WTC11 (cell line): ENCODE results near the gene SLIT3. TPM values are rescaled to one million over a fixed set of nuclear protein-coding genes. Genes with fewer than 3 reads are reported as not detected.
"Not testable (repeated sequence)": the region's sequence is repeated elsewhere in the genome, so short reads cannot be mapped to it uniquely, and the experiment has no call there.

Experiments used
- ATAC-seq: fragments of 200-7000 bp; cut with Tn5 transposase; 2 replicates; pipeline ENCODE4 v1.10.0; 2021; ENCODE audit warnings: mild to moderate bottlenecking, moderate library complexity
- CTCF ChIA-PET: fragments of 300-600 bp; sonication (Branson Sonifier 250); formaldehyde crosslinking; loops from one replicate; lab custom pipeline; 2021; ENCODE audit warnings: antibody characterized with exemption; lab: Charles Lee
- POLR2A ChIA-PET: fragments of 350-600 bp; sonication (Branson Sonifier 250); formaldehyde crosslinking; loops from one replicate; lab custom pipeline; 2021; ENCODE audit warnings: antibody characterized with exemption; lab: Charles Lee
- DNase-seq: peaks from one replicate; pipeline ENCODE4 v3.0.0; 2021; ENCODE audit warnings: low spot score
- H3K27ac Mint-ChIP-seq: 2 replicates; pipeline ENCODE4 v1.8.0; 2021; ENCODE audit warnings: mixed read lengths
- H3K27me3 Mint-ChIP-seq: 2 replicates; pipeline ENCODE4 v1.8.0; 2021; ENCODE audit warnings: low read depth, mild to moderate bottlenecking, moderate library complexity, mixed read lengths
- H3K36me3 Mint-ChIP-seq: 2 replicates; pipeline ENCODE4 v1.8.0; 2021; ENCODE audit warnings: mixed read lengths
- H3K4me1 Mint-ChIP-seq: 2 replicates; pipeline ENCODE4 v1.8.0; 2022; ENCODE audit warnings: mixed read lengths
- H3K4me3 Mint-ChIP-seq: 2 replicates; pipeline ENCODE4 v1.8.0; 2021; ENCODE audit warnings: mild to moderate bottlenecking, moderate library complexity, mixed read lengths
- H3K9me3 Mint-ChIP-seq: 2 replicates; pipeline ENCODE4 v1.8.0; 2021; ENCODE audit warnings: mixed read lengths
- GABPB1 ChIP-seq: sonication (generic); formaldehyde crosslinking; IDR thresholded peaks from 2 replicates; pipeline ENCODE4 v1.8.1; 2023; ENCODE audit warnings: mild to moderate bottlenecking, missing genetic modification reagents
- KAT7 ChIP-seq: sonication (generic); formaldehyde crosslinking; IDR thresholded peaks from 2 replicates; pipeline ENCODE4 v1.8.1; 2023; ENCODE audit warnings: missing genetic modification reagents, mild to moderate bottlenecking, borderline replicate concordance
- PRRX2 ChIP-seq: fragments of 250-450 bp; sonication (Bioruptor Pico); IDR thresholded peaks from 2 replicates; pipeline ENCODE4 v1.8.0; 2021; ENCODE audit warnings: mild to moderate bottlenecking
- RORB ChIP-seq: fragments of 250-450 bp; sonication (Bioruptor Pico); IDR thresholded peaks from 2 replicates; pipeline ENCODE4 v1.9.0; 2021; ENCODE audit warnings: mild to moderate bottlenecking
- TP53 ChIP-seq: sonication (generic); formaldehyde crosslinking; IDR thresholded peaks from 2 replicates; pipeline ENCODE4 v1.8.1; 2023; ENCODE audit warnings: mild to moderate bottlenecking, missing genetic modification reagents
- ZBTB21 ChIP-seq: sonication (generic); formaldehyde crosslinking; IDR thresholded peaks from 2 replicates; pipeline ENCODE4 v1.8.1; 2023; ENCODE audit warnings: mild to moderate bottlenecking, missing genetic modification reagents, borderline replicate concordance
- ZNF121 ChIP-seq: sonication (generic); formaldehyde crosslinking; IDR thresholded peaks from 2 replicates; pipeline ENCODE4 v1.8.0; 2023; ENCODE audit warnings: missing genetic modification reagents
- ZNF232 ChIP-seq: sonication (generic); formaldehyde crosslinking; IDR thresholded peaks from 2 replicates; pipeline ENCODE4 v1.8.0; 2022; ENCODE audit warnings: mild to moderate bottlenecking, missing genetic modification reagents
- ZNF396 ChIP-seq: fragments of 250-450 bp; sonication (Bioruptor Pico); IDR thresholded peaks from 2 replicates; pipeline ENCODE4 v1.8.0; 2021; ENCODE audit warnings: mild to moderate bottlenecking, moderate library complexity, borderline replicate concordance
- ZNF416 ChIP-seq: fragments of 250-450 bp; sonication (Bioruptor Pico); IDR thresholded peaks from 2 replicates; pipeline ENCODE4 v1.9.0; 2021; ENCODE audit warnings: mild to moderate bottlenecking, inconsistent platforms
- total RNA-seq: library from RNA; stranded (reverse); gene quantifications from 3 replicates; pipeline ENCODE4 v1.2.3, GENCODE V29; 2021
- TF ChIP-seq, protein P1 (sequence below): sonication (generic); formaldehyde crosslinking; IDR thresholded peaks from 2 replicates; pipeline ENCODE4 v1.8.0; 2022; ENCODE audit warnings: mild to moderate bottlenecking, missing genetic modification reagents
- TF ChIP-seq, protein P2 (sequence below): fragments of 250-450 bp; sonication (Bioruptor Pico); IDR thresholded peaks from 2 replicates; pipeline ENCODE4 v1.8.0; 2021; ENCODE audit warnings: mild to moderate bottlenecking
- TF ChIP-seq, protein P3 (sequence below): sonication (generic); formaldehyde crosslinking; IDR thresholded peaks from 2 replicates; pipeline ENCODE4 v1.8.0; 2022; ENCODE audit warnings: mild to moderate bottlenecking, missing genetic modification reagents
- TF ChIP-seq, protein P4 (sequence below): sonication (generic); formaldehyde crosslinking; IDR thresholded peaks from 2 replicates; pipeline ENCODE4 v1.8.1; 2023; ENCODE audit warnings: mild to moderate bottlenecking, moderate library complexity, missing genetic modification reagents
- TF ChIP-seq, protein P5 (sequence below): sonication (generic); formaldehyde crosslinking; conservative IDR thresholded peaks from 2 replicates; pipeline ENCODE4 v1.8.1; 2022; ENCODE audit warnings: mild to moderate bottlenecking, missing genetic modification reagents
- TF ChIP-seq, protein P6 (sequence below): sonication (generic); formaldehyde crosslinking; IDR thresholded peaks from 2 replicates; pipeline ENCODE4 v1.8.0; 2023; ENCODE audit warnings: missing genetic modification reagents, mild to moderate bottlenecking, borderline replicate concordance
- TF ChIP-seq, protein P7 (sequence below): sonication (generic); formaldehyde crosslinking; IDR thresholded peaks from 2 replicates; pipeline ENCODE4 v1.8.1; 2023; ENCODE audit warnings: mild to moderate bottlenecking, missing genetic modification reagents, moderate library complexity

Gene SLIT3
- total RNA-seq, 1 experiment from 2014 or later, result 1.9 TPM

DNA sequence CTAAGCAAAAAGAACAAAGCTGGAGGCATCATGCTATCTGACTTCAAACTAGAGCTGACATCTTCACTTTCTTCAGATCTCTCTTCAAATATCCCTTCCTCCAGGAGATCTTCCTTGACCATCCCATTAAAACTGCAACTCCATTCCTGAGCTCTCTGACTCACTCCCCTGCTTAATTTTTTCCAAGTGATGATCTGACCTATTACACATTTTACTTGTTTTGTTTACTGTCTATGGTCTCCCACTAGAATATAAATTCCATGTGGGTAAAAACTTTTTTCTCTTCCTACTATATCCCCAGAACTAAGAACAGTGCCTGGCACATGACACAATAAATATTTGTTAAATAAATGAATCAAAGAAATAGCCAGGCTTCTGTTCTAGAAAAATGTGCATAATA is 87.5 kb downstream of the SLIT3 start (continued):
- TF ChIP-seq, protein P1, sequence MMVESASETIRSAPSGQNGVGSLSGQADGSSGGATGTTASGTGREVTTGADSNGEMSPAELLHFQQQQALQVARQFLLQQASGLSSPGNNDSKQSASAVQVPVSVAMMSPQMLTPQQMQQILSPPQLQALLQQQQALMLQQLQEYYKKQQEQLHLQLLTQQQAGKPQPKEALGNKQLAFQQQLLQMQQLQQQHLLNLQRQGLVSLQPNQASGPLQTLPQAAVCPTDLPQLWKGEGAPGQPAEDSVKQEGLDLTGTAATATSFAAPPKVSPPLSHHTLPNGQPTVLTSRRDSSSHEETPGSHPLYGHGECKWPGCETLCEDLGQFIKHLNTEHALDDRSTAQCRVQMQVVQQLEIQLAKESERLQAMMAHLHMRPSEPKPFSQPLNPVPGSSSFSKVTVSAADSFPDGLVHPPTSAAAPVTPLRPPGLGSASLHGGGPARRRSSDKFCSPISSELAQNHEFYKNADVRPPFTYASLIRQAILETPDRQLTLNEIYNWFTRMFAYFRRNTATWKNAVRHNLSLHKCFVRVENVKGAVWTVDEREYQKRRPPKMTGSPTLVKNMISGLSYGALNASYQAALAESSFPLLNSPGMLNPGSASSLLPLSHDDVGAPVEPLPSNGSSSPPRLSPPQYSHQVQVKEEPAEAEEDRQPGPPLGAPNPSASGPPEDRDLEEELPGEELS (CRISPR knock-in tag), result no peak
- TF ChIP-seq ZNF232 (no peak), ZNF396 (CRISPR knock-in tag) (no peak)
- TF ChIP-seq, all 79 proteins: peak for 0

DNA sequence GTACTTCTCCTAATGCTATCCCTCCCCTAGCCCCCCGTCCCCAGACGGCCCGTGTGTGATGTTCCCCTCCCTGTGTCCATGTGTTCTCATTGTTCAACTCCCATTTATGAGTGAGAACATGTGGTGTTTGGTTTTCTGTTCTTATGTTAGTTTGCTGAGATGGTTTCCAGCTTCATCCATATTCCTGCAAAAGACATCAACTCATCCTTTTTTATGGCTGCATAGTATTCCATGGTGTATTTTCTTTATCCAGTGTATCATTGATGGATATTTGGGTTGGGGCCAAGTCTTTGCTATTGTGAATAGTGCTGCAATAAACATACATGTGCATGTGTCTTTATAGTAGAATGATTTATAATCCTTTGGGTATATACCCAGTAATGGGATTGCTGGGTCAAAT is 89.2 kb downstream of the SLIT3 start:
- H3K4me1 Mint-ChIP-seq, DNase-seq, ATAC-seq, H3K4me3 Mint-ChIP-seq, H3K27ac Mint-ChIP-seq, H3K36me3 Mint-ChIP-seq, CTCF ChIA-PET, POLR2A ChIA-PET: not testable (repeated sequence)
- H3K9me3 Mint-ChIP-seq, result peaks cover 24% of the 10 kb centered on the region
- peaks cover 19% of the 10 kb centered on the region for H3K27me3 Mint-ChIP-seq

DNA sequence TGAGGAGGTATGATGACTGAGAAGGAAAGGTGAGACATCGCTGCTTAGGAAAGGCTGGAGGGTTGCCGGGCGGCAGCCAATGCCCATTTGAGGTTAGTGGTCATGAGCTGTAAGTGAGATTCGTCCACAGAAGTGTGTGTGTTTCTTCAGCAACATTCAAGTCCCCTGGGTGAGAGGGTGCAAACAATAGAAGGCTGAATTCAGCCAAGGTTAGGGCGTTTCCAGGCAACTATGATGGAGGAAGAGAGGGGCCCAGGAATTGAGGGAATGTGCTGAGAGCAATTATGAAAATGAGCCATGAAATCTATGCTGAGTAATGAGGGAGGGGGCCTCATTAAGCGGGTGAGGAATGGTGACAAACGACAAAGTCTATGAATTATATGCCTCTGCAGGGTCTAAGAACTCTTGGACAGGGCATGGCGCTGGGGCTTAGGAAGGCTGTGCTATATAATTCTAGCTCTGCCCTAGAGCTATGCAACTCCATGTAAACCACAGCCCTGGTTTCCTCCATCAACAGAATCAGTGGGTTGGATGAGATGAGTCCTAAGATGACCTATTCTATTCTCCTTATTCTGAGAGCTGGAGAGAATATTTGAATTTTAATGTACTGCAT is 96.0 kb downstream of the SLIT3 start:
- Mint-ChIP-seq H3K27me3 (peaks cover 6% of the 10 kb centered on the region), H3K36me3 (peaks cover 4% of the 10 kb centered on the region; the same call in 1 of the 2 replicates), H3K9me3 (peaks cover 21% of the 10 kb centered on the region), H3K4me3 (no peak overlapping the region), H3K27ac (no peak overlapping the region), H3K4me1 (peaks cover 6% of the 10 kb centered on the region)
- no peak for DNase-seq
- TF ChIP-seq PRRX2, result no peak
- TF ChIP-seq GABPB1 (CRISPR knock-in tag), result no peak
- TF ChIP-seq, protein P2, sequence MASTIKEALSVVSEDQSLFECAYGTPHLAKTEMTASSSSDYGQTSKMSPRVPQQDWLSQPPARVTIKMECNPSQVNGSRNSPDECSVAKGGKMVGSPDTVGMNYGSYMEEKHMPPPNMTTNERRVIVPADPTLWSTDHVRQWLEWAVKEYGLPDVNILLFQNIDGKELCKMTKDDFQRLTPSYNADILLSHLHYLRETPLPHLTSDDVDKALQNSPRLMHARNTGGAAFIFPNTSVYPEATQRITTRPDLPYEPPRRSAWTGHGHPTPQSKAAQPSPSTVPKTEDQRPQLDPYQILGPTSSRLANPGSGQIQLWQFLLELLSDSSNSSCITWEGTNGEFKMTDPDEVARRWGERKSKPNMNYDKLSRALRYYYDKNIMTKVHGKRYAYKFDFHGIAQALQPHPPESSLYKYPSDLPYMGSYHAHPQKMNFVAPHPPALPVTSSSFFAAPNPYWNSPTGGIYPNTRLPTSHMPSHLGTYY (CRISPR knock-in tag), result no peak
- TF ChIP-seq, protein P3, sequence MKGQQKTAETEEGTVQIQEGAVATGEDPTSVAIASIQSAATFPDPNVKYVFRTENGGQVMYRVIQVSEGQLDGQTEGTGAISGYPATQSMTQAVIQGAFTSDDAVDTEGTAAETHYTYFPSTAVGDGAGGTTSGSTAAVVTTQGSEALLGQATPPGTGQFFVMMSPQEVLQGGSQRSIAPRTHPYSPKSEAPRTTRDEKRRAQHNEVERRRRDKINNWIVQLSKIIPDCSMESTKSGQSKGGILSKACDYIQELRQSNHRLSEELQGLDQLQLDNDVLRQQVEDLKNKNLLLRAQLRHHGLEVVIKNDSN (CRISPR knock-in tag), result no peak
- TF ChIP-seq TP53 (CRISPR knock-in tag), result no peak
- TF ChIP-seq, protein P4, sequence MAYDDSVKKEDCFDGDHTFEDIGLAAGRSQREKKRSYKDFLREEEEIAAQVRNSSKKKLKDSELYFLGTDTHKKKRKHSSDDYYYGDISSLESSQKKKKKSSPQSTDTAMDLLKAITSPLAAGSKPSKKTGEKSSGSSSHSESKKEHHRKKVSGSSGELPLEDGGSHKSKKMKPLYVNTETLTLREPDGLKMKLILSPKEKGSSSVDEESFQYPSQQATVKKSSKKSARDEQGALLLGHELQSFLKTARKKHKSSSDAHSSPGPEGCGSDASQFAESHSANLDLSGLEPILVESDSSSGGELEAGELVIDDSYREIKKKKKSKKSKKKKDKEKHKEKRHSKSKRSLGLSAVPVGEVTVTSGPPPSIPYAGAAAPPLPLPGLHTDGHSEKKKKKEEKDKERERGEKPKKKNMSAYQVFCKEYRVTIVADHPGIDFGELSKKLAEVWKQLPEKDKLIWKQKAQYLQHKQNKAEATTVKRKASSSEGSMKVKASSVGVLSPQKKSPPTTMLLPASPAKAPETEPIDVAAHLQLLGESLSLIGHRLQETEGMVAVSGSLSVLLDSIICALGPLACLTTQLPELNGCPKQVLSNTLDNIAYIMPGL (CRISPR knock-in tag), result no peak
- no peak for TF ChIP-seq ZBTB21 (CRISPR knock-in tag)
- TF ChIP-seq, protein P5, sequence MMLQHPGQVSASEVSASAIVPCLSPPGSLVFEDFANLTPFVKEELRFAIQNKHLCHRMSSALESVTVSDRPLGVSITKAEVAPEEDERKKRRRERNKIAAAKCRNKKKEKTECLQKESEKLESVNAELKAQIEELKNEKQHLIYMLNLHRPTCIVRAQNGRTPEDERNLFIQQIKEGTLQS (CRISPR knock-in tag), result no peak
- TF ChIP-seq ZNF121 (CRISPR knock-in tag), result no peak
- no peak for TF ChIP-seq KAT7
- TF ChIP-seq RORB, result no peak
- no peak for ATAC-seq
- POLR2A ChIA-PET, result no interaction called here
- CTCF ChIA-PET, result no interaction called here

DNA sequence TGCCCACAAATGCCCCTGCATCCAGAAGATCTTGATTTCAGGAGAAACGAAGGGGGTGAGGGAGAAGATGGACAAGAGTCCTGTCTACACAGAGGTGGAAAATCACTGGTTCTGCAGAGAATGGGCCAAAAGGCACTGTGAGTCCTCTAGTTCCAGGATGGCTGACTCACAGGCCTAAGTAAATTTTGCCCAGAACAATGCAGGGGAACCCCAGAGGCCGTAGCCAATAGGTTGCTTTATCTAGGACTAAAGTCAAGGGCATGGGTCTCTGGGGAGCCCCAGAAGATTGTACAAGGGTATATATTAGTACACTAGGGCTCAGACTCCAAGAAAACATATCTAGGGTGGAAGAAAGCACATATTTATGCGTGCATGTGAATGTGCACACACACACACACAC is 98.0 kb downstream of the SLIT3 start:
- DNase-seq (no peak), ATAC-seq (no peak)
- Mint-ChIP-seq H3K27me3 (no peaks in the 10 kb centered on the region), H3K4me1 (peaks cover 6% of the 10 kb centered on the region), H3K36me3 (peaks cover 4% of the 10 kb centered on the region; the same call in 1 of the 2 replicates), H3K27ac (no peak overlapping the region), H3K4me3 (no peak overlapping the region), H3K9me3 (peaks cover 10% of the 10 kb centered on the region)
- ChIA-PET CTCF (no interaction called here), POLR2A (no interaction called here)
- no peak for TF ChIP-seq ZNF416 (CRISPR knock-in tag)
- TF ChIP-seq, protein P6, sequence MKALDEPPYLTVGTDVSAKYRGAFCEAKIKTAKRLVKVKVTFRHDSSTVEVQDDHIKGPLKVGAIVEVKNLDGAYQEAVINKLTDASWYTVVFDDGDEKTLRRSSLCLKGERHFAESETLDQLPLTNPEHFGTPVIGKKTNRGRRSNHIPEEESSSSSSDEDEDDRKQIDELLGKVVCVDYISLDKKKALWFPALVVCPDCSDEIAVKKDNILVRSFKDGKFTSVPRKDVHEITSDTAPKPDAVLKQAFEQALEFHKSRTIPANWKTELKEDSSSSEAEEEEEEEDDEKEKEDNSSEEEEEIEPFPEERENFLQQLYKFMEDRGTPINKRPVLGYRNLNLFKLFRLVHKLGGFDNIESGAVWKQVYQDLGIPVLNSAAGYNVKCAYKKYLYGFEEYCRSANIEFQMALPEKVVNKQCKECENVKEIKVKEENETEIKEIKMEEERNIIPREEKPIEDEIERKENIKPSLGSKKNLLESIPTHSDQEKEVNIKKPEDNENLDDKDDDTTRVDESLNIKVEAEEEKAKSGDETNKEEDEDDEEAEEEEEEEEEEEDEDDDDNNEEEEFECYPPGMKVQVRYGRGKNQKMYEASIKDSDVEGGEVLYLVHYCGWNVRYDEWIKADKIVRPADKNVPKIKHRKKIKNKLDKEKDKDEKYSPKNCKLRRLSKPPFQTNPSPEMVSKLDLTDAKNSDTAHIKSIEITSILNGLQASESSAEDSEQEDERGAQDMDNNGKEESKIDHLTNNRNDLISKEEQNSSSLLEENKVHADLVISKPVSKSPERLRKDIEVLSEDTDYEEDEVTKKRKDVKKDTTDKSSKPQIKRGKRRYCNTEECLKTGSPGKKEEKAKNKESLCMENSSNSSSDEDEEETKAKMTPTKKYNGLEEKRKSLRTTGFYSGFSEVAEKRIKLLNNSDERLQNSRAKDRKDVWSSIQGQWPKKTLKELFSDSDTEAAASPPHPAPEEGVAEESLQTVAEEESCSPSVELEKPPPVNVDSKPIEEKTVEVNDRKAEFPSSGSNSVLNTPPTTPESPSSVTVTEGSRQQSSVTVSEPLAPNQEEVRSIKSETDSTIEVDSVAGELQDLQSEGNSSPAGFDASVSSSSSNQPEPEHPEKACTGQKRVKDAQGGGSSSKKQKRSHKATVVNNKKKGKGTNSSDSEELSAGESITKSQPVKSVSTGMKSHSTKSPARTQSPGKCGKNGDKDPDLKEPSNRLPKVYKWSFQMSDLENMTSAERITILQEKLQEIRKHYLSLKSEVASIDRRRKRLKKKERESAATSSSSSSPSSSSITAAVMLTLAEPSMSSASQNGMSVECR (CRISPR knock-in tag), result no peak
- TF ChIP-seq, protein P7, sequence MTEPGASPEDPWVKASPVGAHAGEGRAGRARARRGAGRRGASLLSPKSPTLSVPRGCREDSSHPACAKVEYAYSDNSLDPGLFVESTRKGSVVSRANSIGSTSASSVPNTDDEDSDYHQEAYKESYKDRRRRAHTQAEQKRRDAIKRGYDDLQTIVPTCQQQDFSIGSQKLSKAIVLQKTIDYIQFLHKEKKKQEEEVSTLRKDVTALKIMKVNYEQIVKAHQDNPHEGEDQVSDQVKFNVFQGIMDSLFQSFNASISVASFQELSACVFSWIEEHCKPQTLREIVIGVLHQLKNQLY (CRISPR knock-in tag), result no peak
- TF ChIP-seq, protein P2 (CRISPR knock-in tag), result no peak
- no peak for TF ChIP-seq TP53 (CRISPR knock-in tag)
